CD14-positive monocyte (primary cell): Measurements from ENCODE around the gene NEURL4. TPM values are rescaled to one million over a fixed set of nuclear protein-coding genes. Genes with fewer than 3 reads are reported as not detected.

Experiments
- DNase-seq, 3 donors: peaks; one replicate each; pipeline ENCODE4 v3.0.0-alpha.2; 2011 to 2022
- H2AFZ ChIP-seq: 2 replicates; pipeline ENCODE4 v1.6.0; 2012; ENCODE audit warnings: mild to moderate bottlenecking, low read depth, low read length, inconsistent platforms; ENCODE audit not compliant: insufficient read depth, poor library complexity, severe bottlenecking
- H3K27ac ChIP-seq, 2 donors: 1 replicate in 1 of 2; 2 replicates in 1 of 2; pipeline ENCODE4 v1.5.1; 2012 to 2013; ENCODE audit warnings: low read length in 2 of 2, control low read depth in 1 of 2, inconsistent platforms in 1 of 2, low read depth in 1 of 2, mild to moderate bottlenecking in 1 of 2
- H3K27me3 ChIP-seq, 2 donors: one replicate each; pipeline versions ENCODE4 v1.6.0 to v1.6.1; 2011 to 2013; ENCODE audit warnings: low read length in 2 of 2; ENCODE audit not compliant: control insufficient read depth in 2 of 2, insufficient read depth in 2 of 2
- H3K36me3 ChIP-seq, 2 donors: replicated peaks in 1 of 2; 1 replicate in 1 of 2; 2 replicates in 1 of 2; pipeline versions ENCODE4 v1.5.1 to v1.6.1; 2012 to 2013; ENCODE audit warnings: low read length in 2 of 2, control low read depth in 1 of 2, inconsistent platforms in 1 of 2, mild to moderate bottlenecking in 1 of 2; ENCODE audit not compliant: insufficient read depth in 2 of 2, control insufficient read depth in 1 of 2
- H3K4me1 ChIP-seq, 2 donors: 1 replicate in 1 of 2; 2 replicates in 1 of 2; pipeline versions ENCODE4 v1.5.1 to v1.6.1; 2012 to 2013; ENCODE audit warnings: low read length in 2 of 2, control low read depth in 1 of 2, inconsistent platforms in 1 of 2, mild to moderate bottlenecking in 1 of 2, moderate library complexity in 1 of 2; ENCODE audit not compliant: insufficient read depth in 2 of 2, control insufficient read depth in 1 of 2
- H3K4me2 ChIP-seq: replicated peaks from 2 replicates; pipeline ENCODE3; 2012; ENCODE audit warnings: low read length, moderate library complexity, mild to moderate bottlenecking; ENCODE audit not compliant: poor library complexity, severe bottlenecking; ENCODE audit errors: extremely low read depth
- H3K4me3 ChIP-seq, 3 experiments: fragments of 200-600 bp in 1 of 3; sonication (generic) in 1 of 3; replicated peaks in 1 of 3; 1 replicate in 2 of 3; 2 replicates in 1 of 3; pipeline ENCODE4 v1.5.1; 2011 to 2013; ENCODE audit warnings: low read length in 3 of 3, mild to moderate bottlenecking in 3 of 3, control low read depth in 2 of 3, low read depth in 2 of 3, inconsistent platforms in 1 of 3, moderate library complexity in 1 of 3
- H3K79me2 ChIP-seq: 2 replicates; pipeline ENCODE4 v1.6.0; 2012; ENCODE audit warnings: mild to moderate bottlenecking, control low read depth, inconsistent platforms, low read length, moderate library complexity; ENCODE audit not compliant: insufficient read depth
- H3K9ac ChIP-seq: 2 replicates; pipeline ENCODE4 v1.6.0; 2017; ENCODE audit warnings: low read length, mild to moderate bottlenecking; ENCODE audit not compliant: insufficient read depth, poor library complexity, severe bottlenecking
- H3K9me3 ChIP-seq, 2 donors: replicated peaks in 1 of 2; 1 replicate in 1 of 2; 2 replicates in 1 of 2; pipeline versions ENCODE4 v1.5.1 to v1.6.1; 2012 to 2013; ENCODE audit warnings: low read length in 2 of 2, control low read depth in 1 of 2; ENCODE audit not compliant: control insufficient read depth in 1 of 2, insufficient read depth in 1 of 2
- H4K20me1 ChIP-seq: 2 replicates; pipeline ENCODE4 v1.6.0; 2012; ENCODE audit warnings: mild to moderate bottlenecking, low read length, control low read depth, moderate library complexity; ENCODE audit not compliant: insufficient read depth
- H3K27ac Mint-ChIP-seq, 7 donors: one replicate each; pipeline ENCODE4 v1.8.0; 2020; ENCODE audit warnings: mild to moderate bottlenecking in 7 of 7, mixed read lengths in 7 of 7, moderate library complexity in 6 of 7, inconsistent platforms in 2 of 7
- H3K27me3 Mint-ChIP-seq, 3 donors: one replicate each; pipeline ENCODE4 v1.8.0; 2021 to 2022; ENCODE audit warnings: low read depth in 3 of 3, mild to moderate bottlenecking in 3 of 3, mixed read lengths in 3 of 3, moderate library complexity in 3 of 3, inconsistent platforms in 1 of 3
- H3K36me3 Mint-ChIP-seq, 2 donors: one replicate each; pipeline ENCODE4 v1.8.0; 2020; ENCODE audit warnings: mixed read lengths in 2 of 2, inconsistent platforms in 1 of 2, mild to moderate bottlenecking in 1 of 2
- H3K4me1 Mint-ChIP-seq: one replicate; pipeline ENCODE4 v1.8.0; 2020; ENCODE audit warnings: mild to moderate bottlenecking, mixed read lengths
- H3K4me3 Mint-ChIP-seq, 2 donors: one replicate each; pipeline ENCODE4 v1.8.0; 2020; ENCODE audit warnings: mild to moderate bottlenecking in 2 of 2, mixed read lengths in 2 of 2, moderate library complexity in 1 of 2
- H3K9me3 Mint-ChIP-seq, 7 donors: one replicate each; pipeline ENCODE4 v1.8.0; 2020 to 2022; ENCODE audit warnings: mixed read lengths in 7 of 7, mild to moderate bottlenecking in 6 of 7, moderate library complexity in 6 of 7, inconsistent platforms in 2 of 7
- WGBS: methylation state at CpG from one replicate; pipeline ENCODE4 v1.1.5; 2013; ENCODE audit warnings: missing lambda C conversion rate; ENCODE audit not compliant: insufficient coverage; 5-methylcytosine and 5-hydroxymethylcytosine counted together
- intact Hi-C, 2 donors: fragments of 100-400 bp; cut with micrococcal nuclease; formaldehyde crosslinking; loops; one replicate each; pipeline versions ENCODE4 v1.15.0 to v1.15.1; 2023
- polyA plus RNA-seq, 3 donors: library from polyadenylated mRNA; depleted of rRNA in 1 of 3; unstranded in 2 of 3; stranded (reverse) in 1 of 3; fragments of 300-500 nt in 2 of 3; fragments of >200 nt in 1 of 3; fragmentation: Illumina TruSeq in 2 of 3; gene quantifications; 1 replicate in 2 of 3; 2 replicates in 1 of 3; pipeline ENCODE4 v1.2.3, GENCODE V29; 2012 to 2021
- TF ChIP-seq, protein P1 (sequence below): fragments of 200-600 bp; IDR thresholded peaks from one replicate; pipeline ENCODE4 v1.8.0; 2022; ENCODE audit warnings: antibody characterized with exemption, mild to moderate bottlenecking

The NEURL4 gene
- polyA plus RNA-seq, 3 donors = 0.35 to 42.6 (median 0.44) TPM

DNA sequence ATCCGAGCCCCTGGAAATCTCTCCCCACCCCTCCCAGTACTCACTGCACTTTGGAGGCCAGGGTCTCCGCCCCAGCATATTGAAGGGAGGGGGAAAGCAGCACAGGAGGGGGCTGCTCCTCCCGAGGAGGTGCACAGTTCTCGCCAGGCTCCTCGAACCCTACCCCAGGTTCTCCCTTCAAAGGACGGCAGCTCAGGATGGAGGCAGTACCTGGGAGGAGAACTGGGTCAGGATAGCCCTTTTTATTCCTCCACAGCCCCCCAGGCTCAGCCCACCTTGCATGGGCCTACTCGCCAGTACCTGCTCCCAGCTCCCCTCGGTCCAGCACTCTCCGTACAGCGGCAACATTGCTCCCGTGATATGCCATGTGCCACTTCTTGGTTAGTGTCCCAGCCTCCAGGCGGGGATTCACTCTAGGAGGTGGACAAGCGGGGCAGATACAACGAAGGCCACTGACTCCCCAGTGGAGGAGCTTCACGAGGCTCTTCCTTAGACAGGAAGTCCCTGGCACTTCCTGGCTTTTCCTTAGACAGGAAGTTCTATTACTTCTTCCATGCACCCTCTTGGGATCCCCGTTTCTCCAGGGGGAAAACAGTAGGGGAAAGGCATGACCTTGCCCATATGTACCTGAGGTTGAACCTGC lies 11.9 kb downstream of the NEURL4 start:
- peaks cover 49 to 77% of the 10 kb centered on the region in 2 donors for H3K36me3 Mint-ChIP-seq
- Histone ChIP-seq H3K4me2 (no peak overlapping the region), H3K27me3 (no peaks in the 10 kb centered on the region), H3K79me2 (peaks cover 30% of the 10 kb centered on the region), H3K27ac (peak overlapping the region in 1 of 2 donors; percentile 18), H2AFZ (no peak overlapping the region), H3K9me3 (no peaks in the 10 kb centered on the region), H3K4me3 (no peak overlapping the region), H3K36me3 (peaks cover 61 to 66% of the 10 kb centered on the region in 2 donors), H3K9ac (no peak overlapping the region), H4K20me1 (peaks cover 20% of the 10 kb centered on the region), H3K4me1 (peaks cover 23 to 28% of the 10 kb centered on the region in 2 donors)
- TF ChIP-seq, protein P1, sequence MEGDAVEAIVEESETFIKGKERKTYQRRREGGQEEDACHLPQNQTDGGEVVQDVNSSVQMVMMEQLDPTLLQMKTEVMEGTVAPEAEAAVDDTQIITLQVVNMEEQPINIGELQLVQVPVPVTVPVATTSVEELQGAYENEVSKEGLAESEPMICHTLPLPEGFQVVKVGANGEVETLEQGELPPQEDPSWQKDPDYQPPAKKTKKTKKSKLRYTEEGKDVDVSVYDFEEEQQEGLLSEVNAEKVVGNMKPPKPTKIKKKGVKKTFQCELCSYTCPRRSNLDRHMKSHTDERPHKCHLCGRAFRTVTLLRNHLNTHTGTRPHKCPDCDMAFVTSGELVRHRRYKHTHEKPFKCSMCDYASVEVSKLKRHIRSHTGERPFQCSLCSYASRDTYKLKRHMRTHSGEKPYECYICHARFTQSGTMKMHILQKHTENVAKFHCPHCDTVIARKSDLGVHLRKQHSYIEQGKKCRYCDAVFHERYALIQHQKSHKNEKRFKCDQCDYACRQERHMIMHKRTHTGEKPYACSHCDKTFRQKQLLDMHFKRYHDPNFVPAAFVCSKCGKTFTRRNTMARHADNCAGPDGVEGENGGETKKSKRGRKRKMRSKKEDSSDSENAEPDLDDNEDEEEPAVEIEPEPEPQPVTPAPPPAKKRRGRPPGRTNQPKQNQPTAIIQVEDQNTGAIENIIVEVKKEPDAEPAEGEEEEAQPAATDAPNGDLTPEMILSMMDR = no peak
- WGBS = 94% methylated on average over 11 of the region's 16 CpGs
- no peaks in the 10 kb centered on the region for H3K27me3 Mint-ChIP-seq
- intact Hi-C loops = no loop called here
- peak overlapping the region in 5 of 7 donors; percentile 36 to 68 (median 43) for H3K27ac Mint-ChIP-seq
- no peak for DNase-seq
- H3K4me3 Mint-ChIP-seq = no peak overlapping the region
- peaks cover 30% of the 10 kb centered on the region for H3K4me1 Mint-ChIP-seq
- no peaks in the 10 kb centered on the region for H3K9me3 Mint-ChIP-seq

DNA sequence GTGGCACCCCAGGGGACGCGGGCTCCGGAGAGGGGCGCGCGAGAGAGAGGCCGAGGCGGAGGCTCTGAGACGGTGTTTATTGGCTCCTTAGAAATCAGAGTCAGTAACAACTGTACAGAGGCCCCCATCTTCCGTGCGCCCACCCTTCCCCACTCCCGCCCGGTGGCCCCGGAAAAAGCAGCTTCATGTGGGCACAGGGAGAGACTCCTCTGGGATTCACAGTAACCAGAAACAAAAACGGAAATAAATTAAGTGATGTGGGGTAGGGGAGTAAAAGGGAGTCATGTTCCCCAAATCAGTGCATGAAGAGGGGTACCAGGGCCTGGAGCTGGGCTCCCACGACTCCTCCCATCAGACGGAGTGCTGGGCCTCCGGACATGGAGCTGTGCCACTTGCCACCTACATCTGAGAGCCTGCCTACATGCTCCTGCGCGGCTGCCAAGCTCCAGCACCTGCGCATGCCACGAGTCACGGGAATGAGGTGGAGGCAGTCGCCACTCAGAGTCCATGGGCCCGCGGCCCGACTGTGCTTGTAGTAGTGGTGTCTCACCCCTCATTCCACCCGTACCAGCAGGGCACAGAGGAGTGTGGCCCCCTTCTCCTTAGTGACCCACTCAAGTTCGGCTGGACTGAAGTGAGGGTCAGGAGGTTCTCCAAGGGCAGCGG lies 13.4 kb downstream of the NEURL4 start:
- peaks cover 42% of the 10 kb centered on the region for H3K79me2 ChIP-seq
- H3K4me3 ChIP-seq = peak overlapping the region; percentile 58 to 91 (median 77)
- TF ChIP-seq, protein P1 = no peak
- H3K36me3 ChIP-seq = peaks cover 60 to 65% of the 10 kb centered on the region in 2 donors
- intact Hi-C loops = no loop called here
- peaks cover 23 to 28% of the 10 kb centered on the region in 2 donors for H3K4me1 ChIP-seq
- peak overlapping the region; percentile 97 for H3K4me2 ChIP-seq
- H4K20me1 ChIP-seq = peaks cover 34% of the 10 kb centered on the region
- H3K27ac Mint-ChIP-seq = peak overlapping the region; percentile 86 to 95 (median 91)
- no peaks in the 10 kb centered on the region for H3K27me3 ChIP-seq
- H3K36me3 Mint-ChIP-seq = peaks cover 46 to 77% of the 10 kb centered on the region in 2 donors
- no peaks in the 10 kb centered on the region for H3K9me3 ChIP-seq
- no peak for DNase-seq
- 13% methylated on average over 10 of the region's 30 CpGs for WGBS
- peaks cover 31% of the 10 kb centered on the region for H3K4me1 Mint-ChIP-seq
- H3K9me3 Mint-ChIP-seq = no peaks in the 10 kb centered on the region
- peak overlapping the region; percentile 77 to 93 for H3K27ac ChIP-seq
- peak overlapping the region; percentile 78 for H3K9ac ChIP-seq
- H3K27me3 Mint-ChIP-seq = no peaks in the 10 kb centered on the region
- H2AFZ ChIP-seq = peak overlapping the region; percentile 92
- H3K4me3 Mint-ChIP-seq = peak overlapping the region; percentile 77 to 83
